HepG2 (cell line): Measurements from ENCODE around the gene RHBDL1. TPM values are rescaled to one million over a fixed set of nuclear protein-coding genes. Genes with fewer than 3 reads are reported as not detected.

Experiments used
- ATAC-seq: fragments of 200-7000 bp; cut with Tn5 transposase; 3 replicates; pipeline ENCODE4 v1.9.1; 2020; ENCODE audit warnings: mild to moderate bottlenecking, moderate library complexity
- BruUV-seq: library from RNA; stranded (reverse); fragments of 400-500 nt; replicated peaks from 2 replicates; lab custom pipeline; 2021; lab: Mats Ljungman, UMichigan
- CTCF ChIA-PET: fragments of 300-600 bp; formaldehyde crosslinking; extraction: SDS; loops from one replicate; lab custom pipeline; 2021; ENCODE audit warnings: low total read pairs, inconsistent platforms, low intra/inter-chr PET ratio; lab: Yijun Ruan, JAX
- POLR2A ChIA-PET: fragments of 350-600 bp; sonication (Branson Sonifier 250); formaldehyde crosslinking; loops from one replicate; lab custom pipeline; 2020; ENCODE audit warnings: antibody characterized with exemption, inconsistent platforms; lab: Yijun Ruan, JAX
- DNase-seq: peaks from one replicate; pipeline ENCODE4 v3.0.0-alpha.2; 2015; ENCODE audit warnings: low spot score
- FAIRE-seq: peaks from 3 replicates; lab custom pipeline; 2011; peaks lifted over from hg19 to GRCh38; lab: Jason Lieb, UNC
- H2AFZ ChIP-seq: one replicate; pipeline ENCODE4 v1.6.1; 2011; ENCODE audit warnings: low read length, inconsistent platforms
- H3K27ac ChIP-seq: fragments of 300-600 bp; 3 replicates; pipeline ENCODE4 v1.8.0; 2011; ENCODE audit warnings: mixed run types, mild to moderate bottlenecking, mixed read lengths, low read length, inconsistent platforms; ENCODE audit not compliant: insufficient read depth; ENCODE audit errors: extremely low read length
- H3K27me3 ChIP-seq, 2 experiments: fragments of 200-600 bp in 1 of 2; 2 replicates in 1 of 2; 3 replicates in 1 of 2; pipeline versions ENCODE4 v1.6.0 to v1.8.0; 2011; ENCODE audit warnings: low read length in 2 of 2, mild to moderate bottlenecking in 2 of 2, moderate library complexity in 2 of 2, inconsistent platforms in 1 of 2; ENCODE audit not compliant: insufficient read depth in 2 of 2, control insufficient read depth in 1 of 2
- H3K36me3 ChIP-seq, 2 experiments: fragments of 200-600 bp in 1 of 2; replicated peaks in 1 of 2; 2 replicates in 1 of 2; 3 replicates in 1 of 2; pipeline versions ENCODE4 v1.5.1 to v1.8.0; 2011; ENCODE audit warnings: low read length in 2 of 2, inconsistent platforms in 1 of 2; ENCODE audit not compliant: insufficient read depth in 2 of 2, control insufficient read depth in 1 of 2
- H3K4me1 ChIP-seq: 2 replicates; pipeline ENCODE4 v1.5.1; 2012; ENCODE audit warnings: low read length, inconsistent platforms; ENCODE audit not compliant: insufficient read depth
- H3K4me2 ChIP-seq: 2 replicates; pipeline ENCODE4 v1.6.0; 2011; ENCODE audit warnings: low read depth, low read length, inconsistent platforms
- H3K4me3 ChIP-seq, 3 experiments: fragments of 200-600 bp in 1 of 3; sonication (generic), shearing (Covaris generic) in 1 of 3; replicated peaks in 1 of 3; 2 replicates each; pipeline ENCODE4 v1.5.1; 2011 to 2016; ENCODE audit warnings: low read length in 3 of 3, inconsistent platforms in 2 of 3, low read depth in 2 of 3, mild to moderate bottlenecking in 2 of 3, control low read depth in 1 of 3, mixed read lengths in 1 of 3; ENCODE audit not compliant: insufficient read depth in 1 of 3
- H3K79me2 ChIP-seq: one replicate; pipeline ENCODE4 v1.6.1; 2011; ENCODE audit warnings: low read length, inconsistent platforms; ENCODE audit not compliant: insufficient read depth
- H3K9ac ChIP-seq: 2 replicates; pipeline ENCODE4 v1.6.0; 2011; ENCODE audit warnings: mild to moderate bottlenecking, low read depth, low read length, inconsistent platforms; ENCODE audit not compliant: insufficient read depth
- H3K9me3 ChIP-seq: 2 replicates; pipeline ENCODE4 v1.5.1; 2012; ENCODE audit warnings: mild to moderate bottlenecking, low read length
- H4K20me1 ChIP-seq: 2 replicates; pipeline ENCODE4 v1.6.0; 2011; ENCODE audit warnings: inconsistent platforms, mild to moderate bottlenecking, low read length, moderate library complexity; ENCODE audit not compliant: insufficient read depth
- ELF1 ChIP-seq: sonication (generic); formaldehyde crosslinking; IDR thresholded peaks from 2 replicates; pipeline ENCODE4 v1.4.0; 2020; ENCODE audit warnings: missing genetic modification reagents
- ERF ChIP-seq: IDR thresholded peaks from 2 replicates; pipeline ENCODE4 v1.6.1; 2018; ENCODE audit warnings: missing biosample characterization, missing genetic modification reagents
- FLYWCH1 ChIP-seq: sonication (generic); formaldehyde crosslinking; IDR thresholded peaks from 2 replicates; pipeline ENCODE4 v1.8.1; 2023; ENCODE audit warnings: mild to moderate bottlenecking, missing genetic modification reagents
- KLF15 ChIP-seq: sonication (generic); formaldehyde crosslinking; IDR thresholded peaks from 2 replicates; pipeline ENCODE4 v1.8.1; 2023; ENCODE audit warnings: borderline replicate concordance, mild to moderate bottlenecking, inconsistent platforms, missing genetic modification reagents, mixed read lengths
- LCORL ChIP-seq, 2 experiments: fragments of 450-650 bp in 1 of 2; sonication (generic) in 1 of 2; formaldehyde crosslinking in 1 of 2; IDR thresholded peaks; 2 replicates each; pipeline versions ENCODE4 v1.5.0 to v1.6.1; 2017 to 2020; ENCODE audit warnings: antibody characterized with exemption in 1 of 2, missing genetic modification reagents in 1 of 2
- PHF20 ChIP-seq: sonication (generic); formaldehyde crosslinking; IDR thresholded peaks from 2 replicates; pipeline ENCODE4 v1.5.0; 2020; ENCODE audit warnings: mild to moderate bottlenecking, missing genetic modification reagents
- ZNF160 ChIP-seq: sonication (generic); formaldehyde crosslinking; IDR thresholded peaks from 2 replicates; pipeline ENCODE4 v1.8.0; 2022; ENCODE audit warnings: mild to moderate bottlenecking, inconsistent platforms, missing genetic modification reagents
- ZNF24 ChIP-seq: fragments of 450-650 bp; IDR thresholded peaks from 2 replicates; pipeline ENCODE4 v1.6.1; 2017; ENCODE audit warnings: antibody characterized with exemption, mild to moderate bottlenecking
- ZNF296 ChIP-seq: sonication (generic); formaldehyde crosslinking; conservative IDR thresholded peaks from 2 replicates; pipeline ENCODE4 v1.5.0; 2020; ENCODE audit warnings: mild to moderate bottlenecking, missing genetic modification reagents
- ZNF496 ChIP-seq: sonication (generic); formaldehyde crosslinking; IDR thresholded peaks from 2 replicates; pipeline ENCODE4 v1.8.1; 2023; ENCODE audit warnings: mild to moderate bottlenecking, moderate library complexity, missing genetic modification reagents; ENCODE audit not compliant: insufficient replicate concordance
- ZNF569 ChIP-seq: sonication (generic); formaldehyde crosslinking; IDR thresholded peaks from 2 replicates; pipeline ENCODE4 v1.5.0; 2020; ENCODE audit warnings: mild to moderate bottlenecking, missing genetic modification reagents, moderate library complexity, borderline replicate concordance
- ZNF614 ChIP-seq: IDR thresholded peaks from 2 replicates; pipeline ENCODE4 v1.6.1; 2018; ENCODE audit warnings: missing biosample characterization, missing genetic modification reagents, inconsistent platforms, borderline replicate concordance
- ZNF776 ChIP-seq: sonication (generic); formaldehyde crosslinking; IDR thresholded peaks from 2 replicates; pipeline ENCODE4 v1.4.0; 2020; ENCODE audit warnings: mild to moderate bottlenecking, missing genetic modification reagents
- WGBS: methylation state at CpG from one replicate; pipeline ENCODE4 v1.1.6; 2017; ENCODE audit warnings: low lambda C conversion rate; 5-methylcytosine and 5-hydroxymethylcytosine counted together
- in situ Hi-C: cut with HindIII; loops from 2 replicates; pipeline ENCODE4 v1.10.0; 2017; ENCODE audit warnings: low pct_unique_long_range_greater_than_20kb; ENCODE audit not compliant: extremely low pct_ligation_motif_present
- intact Hi-C: fragments of 100-400 bp; cut with micrococcal nuclease; formaldehyde crosslinking; loops from one replicate; pipeline ENCODE4 v1.10.0; 2022; ENCODE audit not compliant: unreplicated experiment
- polyA plus RNA-seq, 8 experiments: library from polyadenylated mRNA; depleted of rRNA in 3 of 8; stranded (reverse) in 7 of 8; unstranded in 1 of 8; fragments of >200 nt; fragmentation: Illumina TruSeq in 4 of 8; extraction: Trizol in 4 of 8; gene quantifications; 2 replicates each; pipeline versions ENCODE4 v1.2.1 to v1.2.3, GENCODE V29; 2011 to 2016; ENCODE audit warnings: low read depth in 4 of 8, missing spikeins in 1 of 8, mixed read lengths in 1 of 8; ENCODE audit not compliant: insufficient read depth in 1 of 8
- total RNA-seq, 5 experiments: library from RNA; depleted of rRNA; stranded (reverse); fragments of >200 nt; fragmentation: Illumina TruSeq; extraction: Trizol; gene quantifications; 2 replicates each; pipeline ENCODE4 v1.2.3, GENCODE V29; 2016; ENCODE audit warnings: low read depth in 1 of 5
- TF ChIP-seq, protein P1 (sequence below): sonication (generic); formaldehyde crosslinking; IDR thresholded peaks from 2 replicates; pipeline ENCODE4 v1.9.0; 2021; ENCODE audit warnings: mild to moderate bottlenecking, missing genetic modification reagents
- TF ChIP-seq, protein P2 (sequence below): IDR thresholded peaks from 2 replicates; pipeline ENCODE4 v1.6.1; 2018; ENCODE audit warnings: missing genetic modification reagents

The RHBDL1 gene
- total and polyA plus RNA-seq, 2 of the 13 experiments (the other 11 are each of a cell fraction or from before 2014, with no cell fraction given), result 1.8 to 3.8 TPM

DNA sequence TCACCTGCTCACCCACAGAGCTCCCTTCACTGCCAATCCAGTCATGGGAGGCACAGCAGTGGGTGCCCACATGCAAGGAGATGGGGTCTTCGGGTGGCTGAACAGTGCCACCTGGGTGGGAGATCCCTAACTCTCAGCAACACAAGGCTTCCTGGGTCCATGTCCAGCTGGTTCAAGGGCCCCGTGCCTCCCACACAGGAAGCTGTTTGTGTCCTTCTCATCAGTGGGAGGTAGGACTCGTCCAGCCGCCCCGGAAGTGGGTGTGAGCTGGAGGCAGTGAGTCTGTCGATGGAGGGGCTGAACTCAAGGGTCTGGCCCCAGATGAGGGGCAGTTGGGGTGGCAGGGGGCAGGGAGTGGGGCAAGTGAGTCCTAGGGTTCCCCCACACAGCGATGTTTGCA lies 28.6 kb downstream of the RHBDL1 start:
- BruUV-seq, result no TSS peak
- ATAC-seq (no peak), FAIRE-seq (no peak), DNase-seq (no peak)
- Histone ChIP-seq H4K20me1 (peaks cover 3% of the 10 kb centered on the region; the same call in 1 of the 2 replicates), H3K4me2 (no peak overlapping the region), H3K9ac (no peak overlapping the region), H3K36me3 (no peaks in the 10 kb centered on the region), H2AFZ (no peak overlapping the region), H3K79me2 (no peaks in the 10 kb centered on the region), H3K4me1 (no peaks in the 10 kb centered on the region), H3K27ac (no peak overlapping the region), H3K27me3 (peaks cover 32 to 79% of the 10 kb centered on the region in 2 experiments), H3K4me3 (no peak overlapping the region), H3K9me3 (no peaks in the 10 kb centered on the region)
- intact Hi-C loops, result no loop called here
- WGBS, result 4% methylated on average over 5 of the region's 7 CpGs
- ChIA-PET POLR2A (no interaction called here), CTCF (no interaction called here)
- in situ Hi-C loops, result no loop called here
- TF ChIP-seq ELF1 (CRISPR knock-in tag) (no peak), ZNF614 (CRISPR knock-in tag) (no peak), ZNF496 (CRISPR knock-in tag) (no peak), ERF (CRISPR knock-in tag) (no peak), ZNF776 (no peak), ZNF160 (CRISPR knock-in tag) (no peak), FLYWCH1 (CRISPR knock-in tag) (no peak), PHF20 (no peak), LCORL (IDR thresholded peaks at IDR 0.05) (no peak), LCORL (CRISPR knock-in tag; IDR thresholded peaks at IDR 0.05) (no peak), KLF15 (no peak), ZNF569 (CRISPR knock-in tag) (no peak), ZNF296 (no peak), ZNF24 (no peak)
- TF ChIP-seq, protein P1, sequence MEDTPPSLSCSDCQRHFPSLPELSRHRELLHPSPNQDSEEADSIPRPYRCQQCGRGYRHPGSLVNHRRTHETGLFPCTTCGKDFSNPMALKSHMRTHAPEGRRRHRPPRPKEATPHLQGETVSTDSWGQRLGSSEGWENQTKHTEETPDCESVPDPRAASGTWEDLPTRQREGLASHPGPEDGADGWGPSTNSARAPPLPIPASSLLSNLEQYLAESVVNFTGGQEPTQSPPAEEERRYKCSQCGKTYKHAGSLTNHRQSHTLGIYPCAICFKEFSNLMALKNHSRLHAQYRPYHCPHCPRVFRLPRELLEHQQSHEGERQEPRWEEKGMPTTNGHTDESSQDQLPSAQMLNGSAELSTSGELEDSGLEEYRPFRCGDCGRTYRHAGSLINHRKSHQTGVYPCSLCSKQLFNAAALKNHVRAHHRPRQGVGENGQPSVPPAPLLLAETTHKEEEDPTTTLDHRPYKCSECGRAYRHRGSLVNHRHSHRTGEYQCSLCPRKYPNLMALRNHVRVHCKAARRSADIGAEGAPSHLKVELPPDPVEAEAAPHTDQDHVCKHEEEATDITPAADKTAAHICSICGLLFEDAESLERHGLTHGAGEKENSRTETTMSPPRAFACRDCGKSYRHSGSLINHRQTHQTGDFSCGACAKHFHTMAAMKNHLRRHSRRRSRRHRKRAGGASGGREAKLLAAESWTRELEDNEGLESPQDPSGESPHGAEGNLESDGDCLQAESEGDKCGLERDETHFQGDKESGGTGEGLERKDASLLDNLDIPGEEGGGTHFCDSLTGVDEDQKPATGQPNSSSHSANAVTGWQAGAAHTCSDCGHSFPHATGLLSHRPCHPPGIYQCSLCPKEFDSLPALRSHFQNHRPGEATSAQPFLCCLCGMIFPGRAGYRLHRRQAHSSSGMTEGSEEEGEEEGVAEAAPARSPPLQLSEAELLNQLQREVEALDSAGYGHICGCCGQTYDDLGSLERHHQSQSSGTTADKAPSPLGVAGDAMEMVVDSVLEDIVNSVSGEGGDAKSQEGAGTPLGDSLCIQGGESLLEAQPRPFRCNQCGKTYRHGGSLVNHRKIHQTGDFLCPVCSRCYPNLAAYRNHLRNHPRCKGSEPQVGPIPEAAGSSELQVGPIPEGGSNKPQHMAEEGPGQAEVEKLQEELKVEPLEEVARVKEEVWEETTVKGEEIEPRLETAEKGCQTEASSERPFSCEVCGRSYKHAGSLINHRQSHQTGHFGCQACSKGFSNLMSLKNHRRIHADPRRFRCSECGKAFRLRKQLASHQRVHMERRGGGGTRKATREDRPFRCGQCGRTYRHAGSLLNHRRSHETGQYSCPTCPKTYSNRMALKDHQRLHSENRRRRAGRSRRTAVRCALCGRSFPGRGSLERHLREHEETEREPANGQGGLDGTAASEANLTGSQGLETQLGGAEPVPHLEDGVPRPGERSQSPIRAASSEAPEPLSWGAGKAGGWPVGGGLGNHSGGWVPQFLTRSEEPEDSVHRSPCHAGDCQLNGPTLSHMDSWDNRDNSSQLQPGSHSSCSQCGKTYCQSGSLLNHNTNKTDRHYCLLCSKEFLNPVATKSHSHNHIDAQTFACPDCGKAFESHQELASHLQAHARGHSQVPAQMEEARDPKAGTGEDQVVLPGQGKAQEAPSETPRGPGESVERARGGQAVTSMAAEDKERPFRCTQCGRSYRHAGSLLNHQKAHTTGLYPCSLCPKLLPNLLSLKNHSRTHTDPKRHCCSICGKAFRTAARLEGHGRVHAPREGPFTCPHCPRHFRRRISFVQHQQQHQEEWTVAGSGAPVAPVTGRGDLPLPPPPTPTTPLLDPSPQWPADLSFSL (CRISPR knock-in tag), result no peak
- TF ChIP-seq, protein P2, sequence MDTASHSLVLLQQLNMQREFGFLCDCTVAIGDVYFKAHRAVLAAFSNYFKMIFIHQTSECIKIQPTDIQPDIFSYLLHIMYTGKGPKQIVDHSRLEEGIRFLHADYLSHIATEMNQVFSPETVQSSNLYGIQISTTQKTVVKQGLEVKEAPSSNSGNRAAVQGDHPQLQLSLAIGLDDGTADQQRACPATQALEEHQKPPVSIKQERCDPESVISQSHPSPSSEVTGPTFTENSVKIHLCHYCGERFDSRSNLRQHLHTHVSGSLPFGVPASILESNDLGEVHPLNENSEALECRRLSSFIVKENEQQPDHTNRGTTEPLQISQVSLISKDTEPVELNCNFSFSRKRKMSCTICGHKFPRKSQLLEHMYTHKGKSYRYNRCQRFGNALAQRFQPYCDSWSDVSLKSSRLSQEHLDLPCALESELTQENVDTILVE (CRISPR knock-in tag), result no peak
